ENCODE measurements around the gene CCDC51. TPM values are rescaled to one million over a fixed set of nuclear protein-coding genes. Genes with fewer than 3 reads are reported as not detected.

Gene CCDC51
- total RNA-seq, 1 donor from 2014 or later = 22.0 TPM

- no peak for DNase-seq (ENCODE audit: low read depth)
- no peak for TF ChIP-seq CTCF (conservative IDR thresholded peaks at IDR 0.05; ENCODE audit: low read depth, low read length)
- H3K4me3 ChIP-seq (ENCODE audit: low read depth, low read length) = no peak overlapping the region
Observed at GRCh38 chr3:48469046-48469915, 29.4 kb upstream of the CCDC51 start.

- TF ChIP-seq CTCF (conservative IDR thresholded peaks at IDR 0.05; ENCODE audit: low read depth, low read length) = no peak
- H3K4me3 ChIP-seq (ENCODE audit: low read depth, low read length) = no peak overlapping the region
- no peak for DNase-seq (ENCODE audit: low read depth)
Observed at GRCh38 chr3:48468329-48468731, 28.4 kb upstream of the CCDC51 start.

- no peak for DNase-seq (ENCODE audit: low read depth)
- no peak overlapping the region for H3K4me3 ChIP-seq (ENCODE audit: low read depth, low read length)
- TF ChIP-seq CTCF (conservative IDR thresholded peaks at IDR 0.05; ENCODE audit: low read depth, low read length) = no peak
Observed at GRCh38 chr3:48467473-48468267, 27.8 kb upstream of the CCDC51 start.

- DNase-seq (ENCODE audit: low read depth) = no peak
- TF ChIP-seq CTCF (conservative IDR thresholded peaks at IDR 0.05; ENCODE audit: low read depth, low read length) = no peak
- H3K4me3 ChIP-seq (ENCODE audit: low read depth, low read length) = peak overlapping the region; percentile 66
Observed at GRCh38 chr3:48467110-48467454, 27.2 kb upstream of the CCDC51 start.

- no peak for TF ChIP-seq CTCF (conservative IDR thresholded peaks at IDR 0.05; ENCODE audit: low read depth, low read length)
- no peak for DNase-seq (ENCODE audit: low read depth)
- peak overlapping the region; percentile 66 for H3K4me3 ChIP-seq (ENCODE audit: low read depth, low read length)
Observed at GRCh38 chr3:48466386-48467109, 26.6 kb upstream of the CCDC51 start.

- peak overlapping the region; percentile 66 for H3K4me3 ChIP-seq (ENCODE audit: low read depth, low read length)
- DNase-seq (ENCODE audit: low read depth) = peak; percentile 96
- TF ChIP-seq CTCF (conservative IDR thresholded peaks at IDR 0.05; ENCODE audit: low read depth, low read length) = peak; percentile 83
Observed at GRCh38 chr3:48465531-48466378, 25.8 kb upstream of the CCDC51 start.
